CD4-positive, alpha-beta T cell treated with Interleukin-6 at 100 ng/mL for 8 hours (primary cell): ENCODE results near the gene GPX1.

Experiments used
- DNase-seq: peaks from one replicate; pipeline ENCODE4 v3.0.0-alpha.2; 2020; ENCODE audit warnings: mixed read lengths, low spot score

Gene GPX1

DNA sequence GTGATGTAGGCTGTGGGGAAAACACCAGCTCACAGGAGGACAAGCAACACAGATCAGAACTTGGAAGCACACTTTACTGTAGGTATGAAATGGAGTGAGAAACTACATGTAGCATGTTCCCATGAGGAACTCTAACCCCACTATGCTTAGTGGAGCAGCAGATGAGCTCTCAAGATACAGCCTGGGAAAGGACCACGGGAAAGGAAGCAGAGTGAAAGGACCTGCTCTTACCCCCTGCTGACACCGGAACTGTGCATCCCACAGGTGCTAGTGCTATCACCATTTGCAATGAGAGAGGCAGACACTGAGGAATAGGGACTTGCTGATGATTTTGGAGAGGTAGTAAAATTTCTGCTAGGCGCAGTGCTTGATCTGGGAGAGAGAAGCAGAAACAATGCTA is 46.9 kb downstream of the GPX1 start:
- DNase-seq = no peak

DNA sequence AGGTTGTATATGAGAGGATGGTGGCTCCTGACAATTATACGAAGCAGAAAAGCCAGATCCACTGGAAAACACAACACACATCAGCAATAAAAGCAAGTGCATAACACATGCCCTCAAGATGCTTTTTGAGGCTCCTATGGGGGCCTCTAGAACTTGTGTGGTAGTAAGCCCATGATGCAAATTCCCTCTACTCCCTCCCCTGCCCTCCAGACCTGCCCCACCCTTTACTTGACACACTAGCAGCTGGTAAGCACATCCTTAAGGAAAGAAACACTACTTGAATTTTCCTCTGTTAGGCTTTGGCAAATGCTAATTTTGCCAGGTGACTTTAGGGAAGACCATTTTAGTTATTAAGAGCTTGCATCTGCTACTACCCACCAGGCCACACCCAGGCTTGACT is 47.5 kb downstream of the GPX1 start:
- no peak for DNase-seq
